Smooth muscle cell (in vitro differentiated cells): ENCODE data around the gene ELMOD3. TPM values are rescaled to one million over a fixed set of nuclear protein-coding genes. Genes with fewer than 3 reads are reported as not detected.
"Not testable (repeated sequence)": the region's sequence is repeated elsewhere in the genome, so short reads cannot be mapped to it uniquely, and the experiment has no call there.

Source experiments
- DNase-seq: peaks from one replicate; lab custom pipeline; 2025; ENCODE audit not compliant: unreplicated experiment; lab: John Stamatoyannopoulos, UW
- H2AFZ ChIP-seq: fragments of 200-600 bp; sonication (generic); 2 replicates; pipeline ENCODE4 v1.6.0; 2016; ENCODE audit warnings: antibody characterized with exemption, low read depth, mild to moderate bottlenecking
- H3F3A ChIP-seq: fragments of 200-600 bp; sonication (generic); 2 replicates; pipeline ENCODE4 v1.6.0; 2017; ENCODE audit warnings: antibody characterized with exemption, low read depth
- H3K27ac ChIP-seq: fragments of 200-600 bp; sonication (generic); 2 replicates; pipeline ENCODE4 v1.5.1; 2016; ENCODE audit warnings: low read depth, mild to moderate bottlenecking
- H3K27me3 ChIP-seq: fragments of 200-600 bp; sonication (generic); 2 replicates; pipeline ENCODE4 v1.6.1; 2016; ENCODE audit warnings: low read depth, mild to moderate bottlenecking
- H3K36me3 ChIP-seq: fragments of 200-600 bp; sonication (generic); 2 replicates; pipeline ENCODE4 v1.5.1; 2016; ENCODE audit warnings: low read depth
- H3K4me1 ChIP-seq: fragments of 200-600 bp; sonication (generic); 2 replicates; pipeline ENCODE4 v1.5.1; 2016; ENCODE audit warnings: low read depth
- H3K4me2 ChIP-seq: fragments of 200-600 bp; sonication (generic); 2 replicates; pipeline ENCODE4 v1.6.0; 2016; ENCODE audit warnings: mild to moderate bottlenecking
- H3K4me3 ChIP-seq: fragments of 200-600 bp; sonication (generic); 2 replicates; pipeline ENCODE4 v1.5.1; 2016; ENCODE audit warnings: mild to moderate bottlenecking
- H3K79me2 ChIP-seq: fragments of 200-600 bp; sonication (generic); 2 replicates; pipeline ENCODE4 v1.6.0; 2016; ENCODE audit warnings: low read depth, mild to moderate bottlenecking
- H3K9ac ChIP-seq: fragments of 200-600 bp; sonication (generic); 2 replicates; pipeline ENCODE4 v1.6.0; 2016; ENCODE audit warnings: low read depth
- H3K9me3 ChIP-seq: fragments of 200-600 bp; sonication (generic); replicated peaks from 2 replicates; pipeline ENCODE4 v1.5.1; 2016; ENCODE audit warnings: low read depth
- H4K20me1 ChIP-seq: fragments of 200-600 bp; sonication (generic); 2 replicates; pipeline ENCODE4 v1.6.0; 2016; ENCODE audit warnings: low read depth
- WGBS: methylation state at CpG from one replicate; pipeline ENCODE4 v1.1.7; 2016; ENCODE audit warnings: low lambda C conversion rate; 5-methylcytosine and 5-hydroxymethylcytosine counted together
- polyA plus RNA-seq: library from polyadenylated mRNA; unstranded; fragments of >200 nt; fragmentation: Nextera tagmentation; extraction: Ambion mirVana; gene quantifications from 2 replicates; pipeline ENCODE4 v1.2.1, GENCODE V29; 2016
- total RNA-seq: library from RNA; depleted of rRNA; stranded (reverse); fragments of >200 nt; gene quantifications from 2 replicates; pipeline ENCODE4 v1.2.3, GENCODE V29; 2014
- TF ChIP-seq, protein P1 (sequence below): fragments of 200-600 bp; sonication (generic); IDR thresholded peaks from 2 replicates; pipeline ENCODE4 v1.5.1; 2017; ENCODE audit warnings: borderline replicate concordance, mild to moderate bottlenecking, antibody characterized with exemption; ENCODE audit not compliant: insufficient read depth, poor library complexity, severe bottlenecking

ELMOD3 gene
- total and polyA plus RNA-seq, 2 experiments from 2014 or later, result 13.3 to 15.2 TPM

- peaks cover 15% of the 10 kb centered on the region for H3K79me2 ChIP-seq
- H3K4me3 ChIP-seq, result no peak overlapping the region
- DNase-seq, result no peak
- H3K4me2 ChIP-seq, result no peak overlapping the region
- no peak overlapping the region for H3K27ac ChIP-seq
- H4K20me1 ChIP-seq, result peaks cover 7% of the 10 kb centered on the region
- 93% methylated on average over 3 of the region's 3 CpGs for WGBS
- H3K9ac ChIP-seq, result no peak overlapping the region
- H2AFZ ChIP-seq, result no peak overlapping the region
- H3K27me3 ChIP-seq, result no peaks in the 10 kb centered on the region
- TF ChIP-seq, protein P1, sequence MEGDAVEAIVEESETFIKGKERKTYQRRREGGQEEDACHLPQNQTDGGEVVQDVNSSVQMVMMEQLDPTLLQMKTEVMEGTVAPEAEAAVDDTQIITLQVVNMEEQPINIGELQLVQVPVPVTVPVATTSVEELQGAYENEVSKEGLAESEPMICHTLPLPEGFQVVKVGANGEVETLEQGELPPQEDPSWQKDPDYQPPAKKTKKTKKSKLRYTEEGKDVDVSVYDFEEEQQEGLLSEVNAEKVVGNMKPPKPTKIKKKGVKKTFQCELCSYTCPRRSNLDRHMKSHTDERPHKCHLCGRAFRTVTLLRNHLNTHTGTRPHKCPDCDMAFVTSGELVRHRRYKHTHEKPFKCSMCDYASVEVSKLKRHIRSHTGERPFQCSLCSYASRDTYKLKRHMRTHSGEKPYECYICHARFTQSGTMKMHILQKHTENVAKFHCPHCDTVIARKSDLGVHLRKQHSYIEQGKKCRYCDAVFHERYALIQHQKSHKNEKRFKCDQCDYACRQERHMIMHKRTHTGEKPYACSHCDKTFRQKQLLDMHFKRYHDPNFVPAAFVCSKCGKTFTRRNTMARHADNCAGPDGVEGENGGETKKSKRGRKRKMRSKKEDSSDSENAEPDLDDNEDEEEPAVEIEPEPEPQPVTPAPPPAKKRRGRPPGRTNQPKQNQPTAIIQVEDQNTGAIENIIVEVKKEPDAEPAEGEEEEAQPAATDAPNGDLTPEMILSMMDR, result no peak
- H3F3A ChIP-seq, result no peaks in the 10 kb centered on the region
- H3K4me1 ChIP-seq, result peaks cover 11% of the 10 kb centered on the region
- H3K9me3 ChIP-seq, result no peaks in the 10 kb centered on the region
- H3K36me3 ChIP-seq, result peaks cover 6% of the 10 kb centered on the region
Observed at GRCh38 chr2:85357736-85358135, 3.2 kb downstream of the ELMOD3 start.

GRCh38 chr2:85362653-85363387 lies 8.3 kb downstream of the ELMOD3 start:
- WGBS, result 97% methylated on average over 5 of the region's 5 CpGs
- not testable (repeated sequence) for DNase-seq

GRCh38 chr2:85367180-85367579 lies 12.6 kb downstream of the ELMOD3 start:
- Histone ChIP-seq H3K4me2 (no peak overlapping the region), H3K27me3 (no peaks in the 10 kb centered on the region), H3K27ac (no peak overlapping the region), H2AFZ (no peak overlapping the region), H3K4me1 (no peaks in the 10 kb centered on the region), H4K20me1 (no peaks in the 10 kb centered on the region), H3K79me2 (no peaks in the 10 kb centered on the region), H3K9me3 (no peaks in the 10 kb centered on the region), H3K9ac (no peak overlapping the region), H3F3A (no peaks in the 10 kb centered on the region), H3K36me3 (peaks cover 3% of the 10 kb centered on the region), H3K4me3 (no peak overlapping the region)
- DNase-seq, result no peak
- TF ChIP-seq, protein P1, result no peak
- WGBS, result 90% methylated on average over 5 of the region's 5 CpGs

More at GRCh38 chr2:85362653-85363387, 8.3 kb downstream of the ELMOD3 start:
- not testable (repeated sequence) for H3F3A ChIP-seq, H3K4me1 ChIP-seq, H3K9me3 ChIP-seq, H4K20me1 ChIP-seq, H2AFZ ChIP-seq, H3K4me3 ChIP-seq, H3K27ac ChIP-seq, H3K27me3 ChIP-seq, H3K9ac ChIP-seq, H3K79me2 ChIP-seq, H3K36me3 ChIP-seq, H3K4me2 ChIP-seq

- Histone ChIP-seq H3K27ac (no peak overlapping the region), H3K79me2 (no peaks in the 10 kb centered on the region), H2AFZ (no peak overlapping the region), H4K20me1 (no peaks in the 10 kb centered on the region), H3F3A (no peaks in the 10 kb centered on the region), H3K4me1 (no peaks in the 10 kb centered on the region), H3K4me2 (no peak overlapping the region), H3K9ac (no peak overlapping the region), H3K9me3 (no peaks in the 10 kb centered on the region), H3K36me3 (no peaks in the 10 kb centered on the region), H3K4me3 (no peak overlapping the region), H3K27me3 (no peaks in the 10 kb centered on the region)
- TF ChIP-seq, protein P1, result no peak
- no peak for DNase-seq
Observed at GRCh38 chr2:85368921-85369320, 14.4 kb downstream of the ELMOD3 start.
